Fibroblast of upper back skin (primary cell): Measurements from ENCODE around the gene POLN.

Experiments
- DNase-seq: peaks from one replicate; pipeline ENCODE4 v3.0.0-alpha.2; 2013

The POLN gene

DNA sequence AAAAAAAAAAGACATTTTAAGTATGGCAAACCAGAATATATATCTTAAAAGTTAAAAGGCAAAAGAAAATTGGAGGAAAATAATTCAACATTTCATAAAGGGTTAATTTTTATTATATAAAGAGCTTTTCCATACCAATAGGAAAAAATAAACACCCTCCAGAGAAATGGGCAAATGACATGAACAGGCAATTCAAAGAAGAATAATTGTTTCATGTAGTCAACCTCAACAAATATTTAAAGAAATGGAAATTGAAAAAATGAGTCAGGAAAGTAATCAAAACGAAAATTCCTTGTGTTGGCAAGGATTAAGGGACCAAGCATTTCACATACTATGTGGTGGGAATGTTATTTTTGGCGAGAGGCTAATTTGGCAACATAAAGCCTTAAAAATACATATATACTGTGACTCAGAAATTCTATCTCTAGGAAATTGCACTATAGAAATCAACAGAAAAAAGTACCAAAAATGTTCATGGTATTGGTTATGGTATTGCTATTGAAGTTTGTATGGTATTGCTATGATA is 87.6 kb downstream of the POLN start:
- peak; percentile 4 for DNase-seq

DNA sequence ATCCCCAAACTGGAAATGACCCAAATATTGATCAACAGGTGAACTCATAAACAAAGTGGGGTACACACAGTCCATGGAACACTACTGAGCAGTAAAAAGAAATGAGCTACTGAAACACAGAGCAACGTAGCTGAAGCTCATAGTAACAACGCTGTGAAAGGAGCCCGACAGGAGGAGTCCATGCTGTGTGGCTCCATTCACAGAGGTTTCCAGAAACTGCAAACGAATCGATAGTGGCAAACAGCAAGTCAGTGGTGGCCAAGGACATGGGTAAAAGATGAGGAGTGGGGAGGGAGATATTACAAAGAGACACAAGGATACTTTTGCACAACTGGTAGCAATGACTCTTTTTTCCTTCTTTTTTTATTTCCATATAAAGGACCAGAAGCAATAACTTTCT is 90.4 kb downstream of the POLN start:
- DNase-seq: no peak

DNA sequence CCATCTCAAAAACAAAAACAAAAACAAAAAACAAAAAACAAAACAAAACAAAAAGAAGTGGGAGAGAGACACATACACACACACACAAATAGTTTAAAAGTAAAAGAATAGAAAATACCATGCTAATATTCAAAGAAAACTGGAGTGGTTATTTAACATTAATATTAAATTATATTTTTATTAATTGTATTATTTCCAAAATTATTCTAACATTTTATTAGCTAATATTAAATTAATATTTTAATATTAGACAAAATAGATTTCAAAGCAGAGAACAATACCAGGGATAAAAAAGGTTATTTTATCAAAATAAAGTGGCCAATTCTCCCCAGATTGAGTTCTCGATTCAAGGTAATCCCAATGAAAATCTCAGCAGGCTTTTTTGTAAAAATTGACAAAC is 91.8 kb downstream of the POLN start:
- no peak for DNase-seq

DNA sequence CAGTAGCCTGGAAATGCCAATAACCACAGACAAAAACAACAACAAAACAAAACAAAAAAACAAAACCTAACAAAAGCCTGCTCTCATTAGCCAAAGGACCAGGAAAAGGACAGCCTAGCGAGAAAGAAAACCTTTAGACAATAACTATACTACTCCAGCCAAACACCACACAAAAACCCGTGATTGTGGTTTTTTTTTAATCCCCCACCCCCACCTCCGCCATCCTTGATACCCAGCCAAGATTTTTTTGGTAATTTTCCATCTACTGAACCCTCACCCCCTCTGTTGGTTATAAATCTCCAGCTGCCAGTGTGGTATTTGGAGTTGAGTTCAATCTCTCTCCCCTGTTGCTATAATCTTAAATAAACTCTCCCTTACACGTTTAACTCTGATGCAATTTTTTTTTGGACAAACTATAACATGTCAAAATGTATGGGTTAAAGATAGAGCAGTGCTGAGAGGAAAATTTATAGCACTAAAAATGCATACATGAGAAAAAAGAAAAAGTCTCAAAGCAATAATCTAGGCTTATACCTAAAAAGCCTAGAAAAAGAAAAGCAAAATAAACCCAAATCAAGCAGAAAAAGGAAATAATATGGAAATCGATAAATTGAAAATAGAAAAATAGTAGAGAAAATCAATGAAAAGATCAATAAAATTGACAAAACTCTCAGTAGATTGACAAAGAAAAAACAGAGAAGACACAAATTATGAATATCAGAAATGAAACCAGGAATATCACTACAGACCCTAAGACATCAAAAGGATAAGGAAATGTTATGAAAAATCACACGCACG is 99.1 kb downstream of the POLN start:
- peak; percentile 57 for DNase-seq

DNA sequence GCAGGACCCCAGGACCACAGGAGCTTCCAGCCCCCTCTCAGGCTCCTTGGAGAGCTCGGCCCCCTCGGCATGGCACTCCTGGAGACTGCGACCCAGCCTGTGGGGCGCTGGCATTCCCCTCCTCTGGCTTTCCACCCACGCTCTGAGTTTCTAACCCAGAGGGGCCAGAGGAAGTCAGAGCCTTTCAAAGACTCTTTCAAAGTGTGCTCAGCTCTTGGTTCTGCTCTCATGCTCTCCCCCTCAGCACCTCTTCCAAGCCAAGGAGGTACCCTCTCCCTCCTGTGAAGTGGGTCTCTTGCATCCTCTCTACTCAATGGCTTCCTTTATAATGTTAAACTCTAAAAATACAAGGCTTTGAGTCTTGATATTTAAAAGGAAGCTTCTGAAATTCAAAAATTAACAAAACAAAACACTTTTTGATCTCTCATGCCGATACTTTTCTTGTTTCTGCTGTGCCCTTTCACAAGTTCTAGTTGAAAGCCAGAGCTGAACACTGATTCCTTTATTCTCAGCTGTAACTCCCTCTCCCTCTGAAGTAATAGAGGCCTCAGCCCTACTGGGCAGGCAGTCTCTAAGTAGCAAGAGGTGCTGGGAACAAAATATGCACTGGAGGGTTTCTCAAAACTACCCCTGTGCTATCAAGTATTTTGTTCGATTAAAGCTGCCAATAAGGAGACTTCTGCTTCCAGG is 100.0 kb downstream of the POLN start:
- no peak for DNase-seq

DNA sequence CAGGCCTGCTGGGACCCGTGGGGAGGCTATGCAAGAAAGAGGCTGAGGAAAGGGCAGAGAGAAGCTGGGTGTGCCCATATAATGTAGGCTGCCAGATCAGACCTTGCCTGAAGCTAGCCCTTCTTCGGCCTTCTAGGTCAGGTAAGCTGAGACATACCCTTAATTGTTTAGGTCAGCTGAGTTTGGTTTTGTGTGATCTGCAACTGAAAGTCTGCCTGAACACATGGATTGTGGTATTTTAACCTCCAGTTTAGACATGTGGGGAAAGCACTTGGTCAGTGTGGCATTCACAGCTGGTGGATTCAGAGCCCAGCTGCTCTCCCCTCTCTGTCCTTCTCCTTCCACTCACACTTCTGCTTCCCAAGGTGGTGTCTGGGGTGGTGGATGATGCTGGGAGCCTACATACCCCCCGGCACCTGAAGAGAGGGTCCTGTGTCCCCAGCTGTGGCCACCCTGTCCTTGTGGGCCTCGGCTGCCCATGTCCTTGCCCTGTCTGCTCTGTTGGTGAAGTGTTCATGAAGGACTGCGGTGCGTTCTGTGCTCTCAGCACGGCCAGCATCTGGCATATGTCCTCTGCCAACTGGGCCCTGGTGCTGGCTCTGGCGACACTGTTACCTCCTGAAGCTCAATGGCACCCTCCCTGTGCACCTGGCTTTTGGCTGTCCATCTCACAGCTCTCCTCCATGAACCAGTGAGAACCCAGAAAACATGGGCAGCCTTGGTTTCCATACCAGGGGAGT is 100.7 kb downstream of the POLN start:
- DNase-seq: no peak

DNA sequence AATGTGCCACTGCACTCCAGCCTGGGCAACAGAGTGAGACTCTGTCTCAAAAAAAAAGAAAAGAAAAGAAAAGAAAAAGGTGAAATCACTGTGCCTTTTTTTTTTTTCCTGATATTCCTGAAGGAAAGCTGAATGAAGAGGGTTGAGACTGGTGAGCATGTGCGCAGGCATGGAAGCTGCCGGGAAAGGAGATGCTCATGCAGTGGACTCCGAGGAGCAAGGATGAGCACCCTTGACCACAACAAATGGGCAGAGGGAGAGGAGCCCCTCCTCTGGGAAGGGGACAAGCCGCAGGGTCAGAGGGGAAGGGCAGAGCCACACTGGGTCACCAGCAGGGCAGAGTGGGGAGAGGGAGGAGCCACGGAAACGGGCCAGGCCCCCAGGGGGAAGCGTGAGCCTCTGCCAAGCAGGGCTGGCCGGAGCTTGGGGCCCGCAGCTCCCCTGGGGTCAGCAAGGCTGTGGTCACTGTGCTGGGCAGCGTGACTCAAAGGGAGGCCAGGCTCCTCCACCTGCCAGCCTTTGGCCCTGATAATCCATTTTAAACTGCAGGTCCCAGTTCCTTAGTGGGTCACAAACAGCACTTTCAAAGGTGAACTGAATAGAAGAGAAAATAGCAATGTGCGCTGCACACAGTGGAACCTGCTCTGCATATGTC is 102.9 kb downstream of the POLN start:
- DNase-seq: no peak

DNA sequence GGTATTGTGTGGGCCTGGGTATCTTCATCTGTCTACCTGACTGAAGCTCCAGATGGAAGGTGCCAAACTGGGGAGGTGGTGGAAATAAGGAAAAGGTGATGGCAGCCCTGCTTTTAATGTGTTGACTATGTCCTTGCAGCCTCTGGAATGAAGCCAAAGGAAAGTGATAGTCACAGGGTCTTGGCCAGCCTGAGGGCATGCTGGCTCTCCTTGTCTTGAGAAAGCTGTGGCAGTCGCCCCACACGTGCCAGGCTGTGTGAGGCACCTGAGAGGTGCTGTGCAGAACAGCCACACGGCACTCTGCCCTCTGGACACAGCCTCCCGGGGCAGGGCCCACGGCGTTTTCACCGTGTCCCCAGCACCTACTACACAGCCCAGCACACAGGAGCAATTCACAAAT is 105.2 kb downstream of the POLN start:
- no peak for DNase-seq

DNA sequence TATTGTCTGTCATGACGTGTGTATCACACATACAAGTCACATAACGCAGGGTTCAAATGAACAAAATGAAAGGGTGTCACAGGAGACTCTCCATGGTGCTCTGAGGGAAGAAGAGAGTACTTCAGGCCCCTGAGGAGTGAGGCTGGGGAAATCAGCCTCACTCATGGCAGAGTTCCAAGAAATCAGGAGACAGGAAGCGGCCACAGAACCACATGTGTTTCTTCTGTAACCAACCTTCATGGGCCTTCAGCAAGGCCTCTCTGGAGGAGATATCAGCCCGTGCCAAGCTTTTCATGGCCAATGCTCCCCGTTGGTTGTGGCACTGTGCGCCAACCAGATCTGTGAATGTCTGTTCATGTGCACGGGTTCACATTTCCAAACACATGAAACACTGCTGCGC is 106.8 kb downstream of the POLN start:
- peak; percentile 71 for DNase-seq

DNA sequence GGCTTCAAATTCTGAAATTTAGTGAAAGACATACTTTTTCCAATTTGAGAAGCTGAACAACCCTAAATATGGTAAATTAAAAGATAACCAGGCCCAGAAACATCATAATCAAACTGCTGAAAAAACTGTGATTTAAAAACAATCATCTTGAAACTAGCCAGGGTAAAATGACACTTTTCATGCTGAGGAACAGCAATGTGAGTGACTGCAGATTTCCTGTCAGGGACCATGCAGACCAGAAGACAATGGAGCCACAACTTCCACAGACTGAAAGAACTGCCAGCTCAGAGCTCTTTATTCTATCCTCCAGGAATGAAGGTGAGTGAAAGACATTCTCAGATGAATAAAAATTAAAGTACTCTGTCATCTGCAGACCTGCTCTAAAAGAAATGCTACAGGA is 109.5 kb downstream of the POLN start:
- DNase-seq: no peak

DNA sequence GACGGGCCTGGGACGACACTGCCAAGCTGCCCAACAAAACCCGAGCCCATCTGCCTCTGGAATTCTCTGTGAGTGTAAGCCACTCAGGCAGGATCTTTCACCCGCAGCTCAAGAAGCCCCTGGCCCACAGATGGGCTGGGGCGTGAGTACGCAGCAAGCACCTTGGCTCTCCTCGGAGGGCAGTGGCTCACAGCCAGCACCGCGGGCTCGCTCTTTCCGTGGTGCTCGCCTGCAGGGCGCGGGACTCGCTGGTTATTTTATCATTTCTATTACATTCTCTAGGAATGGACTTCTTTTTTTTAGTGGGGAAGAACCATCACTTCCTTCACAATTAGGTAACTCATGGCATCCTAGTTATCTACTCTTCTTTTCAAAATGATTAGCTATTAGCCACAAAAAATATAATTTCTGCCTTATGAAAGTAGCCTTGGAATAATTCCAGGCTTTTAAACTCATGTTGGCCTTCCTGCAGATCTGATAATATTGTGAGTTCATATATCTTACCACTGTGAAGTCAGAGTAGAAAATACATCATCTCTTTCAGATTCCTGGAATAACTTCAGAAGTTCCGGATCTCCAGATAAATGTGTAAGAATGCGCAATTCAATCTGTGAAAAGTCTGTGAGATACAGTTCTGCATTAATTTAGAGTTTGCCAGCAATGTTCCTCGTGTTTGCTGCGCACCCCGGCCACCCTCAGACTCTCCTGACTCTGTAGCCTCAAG is 114.2 kb downstream of the POLN start:
- peak; percentile 20 for DNase-seq

DNA sequence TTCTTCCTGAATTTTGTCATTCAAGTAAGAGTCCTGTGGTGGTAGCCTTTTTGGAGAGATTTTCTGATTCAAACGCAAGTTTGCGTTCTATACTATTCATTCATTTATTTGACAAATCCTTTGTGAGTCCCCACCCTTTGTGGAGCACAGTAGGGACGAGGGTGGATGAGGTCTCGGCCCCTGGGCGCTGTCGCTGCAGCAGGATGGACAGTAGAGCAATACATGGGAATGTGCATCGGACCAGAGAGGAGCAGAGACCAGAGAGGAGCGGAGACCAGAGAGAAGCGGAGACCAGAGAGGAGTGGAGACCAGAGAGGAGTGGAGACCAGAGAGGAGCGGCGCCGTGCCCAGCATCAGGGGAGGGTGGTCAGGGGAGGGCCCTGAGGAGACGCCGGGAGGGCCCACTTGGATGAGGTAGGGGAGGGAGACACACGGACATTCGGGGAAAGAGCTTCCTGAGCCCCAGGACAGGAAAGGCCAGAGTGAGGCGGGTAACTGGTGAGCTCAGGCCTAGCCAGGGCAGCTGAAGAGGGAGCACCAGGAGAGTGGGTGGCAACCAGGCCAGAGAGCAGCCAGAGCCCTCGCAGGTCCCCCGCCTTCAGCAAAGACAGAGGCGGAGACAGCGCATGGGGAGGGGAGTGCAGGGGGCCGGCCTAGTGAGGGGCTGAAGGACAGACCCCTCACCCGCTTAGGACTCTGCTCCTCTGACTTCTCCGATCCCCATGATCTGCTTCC is 115.4 kb downstream of the POLN start:
- no peak for DNase-seq

DNA sequence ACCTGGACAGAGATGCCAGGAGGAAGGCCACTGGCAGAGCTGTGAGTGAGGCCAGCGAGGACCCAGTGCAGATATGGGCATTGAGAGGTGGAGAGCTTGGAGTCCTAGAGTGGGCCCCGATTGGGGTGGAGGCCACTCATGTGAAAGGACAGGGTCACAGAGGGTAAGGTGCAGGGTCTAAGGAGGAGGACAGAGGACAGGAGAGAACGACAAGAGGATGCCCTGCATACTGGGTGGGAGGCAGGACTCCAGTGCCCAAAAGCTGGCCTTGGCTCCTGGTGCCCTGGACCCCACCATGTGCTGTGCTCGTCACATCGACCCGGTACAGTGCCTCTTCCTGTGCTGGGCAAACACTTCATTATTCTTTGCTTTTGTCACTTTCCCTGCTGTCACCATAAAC is 116.1 kb downstream of the POLN start:
- no peak for DNase-seq

DNA sequence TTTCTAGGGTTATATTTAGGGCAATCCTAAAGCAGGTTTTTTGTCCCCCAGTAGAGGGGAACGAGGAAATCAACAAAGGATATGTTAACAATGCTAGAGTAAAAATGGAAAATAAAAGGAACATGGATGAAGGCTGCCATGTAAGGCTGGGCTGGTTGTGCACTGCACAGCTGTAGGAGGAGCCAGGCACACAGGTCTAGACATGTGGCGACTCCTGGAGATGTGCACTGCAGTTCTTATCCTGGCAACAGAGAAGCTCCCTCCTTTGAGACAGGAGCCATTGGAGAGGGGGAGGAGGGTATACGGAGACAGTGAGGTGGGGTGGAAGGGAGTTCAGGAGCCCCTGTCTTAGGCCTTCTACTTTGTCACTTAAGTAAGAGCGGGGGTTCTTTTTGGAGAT is 116.9 kb downstream of the POLN start:
- no peak for DNase-seq

DNA sequence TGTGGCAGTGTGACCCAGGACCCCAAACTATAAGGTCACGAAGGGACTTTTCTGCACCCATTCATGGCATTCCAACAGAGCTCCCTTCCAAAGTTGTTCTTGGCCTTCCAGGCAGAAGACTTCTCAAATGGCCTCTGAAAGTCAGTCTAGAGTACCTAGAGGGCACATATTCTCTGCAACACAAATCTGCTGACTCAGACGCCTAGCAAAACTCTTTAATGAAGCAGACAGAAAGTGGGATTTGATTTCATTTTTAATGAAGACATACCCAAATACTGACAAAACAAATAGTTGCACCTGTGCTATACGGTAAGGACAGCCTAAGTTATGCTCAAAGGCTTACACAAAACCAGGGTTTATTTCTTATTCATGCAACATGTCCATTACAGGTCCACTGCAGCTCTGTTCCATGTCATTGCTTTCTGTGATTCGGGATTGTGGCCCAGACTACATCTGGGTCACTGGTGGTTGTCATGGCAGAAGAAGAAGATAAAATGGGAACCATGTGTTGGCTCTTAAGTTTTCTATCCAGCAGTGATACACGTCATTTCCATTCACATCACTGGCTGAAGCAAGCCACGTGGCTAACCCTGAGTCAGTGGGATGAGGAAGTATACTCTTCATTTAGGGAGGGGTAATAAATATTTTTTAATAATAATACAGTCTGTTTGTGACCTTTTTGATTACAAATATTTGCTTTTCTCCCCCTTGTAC is 125.1 kb downstream of the POLN start:
- no peak for DNase-seq

DNA sequence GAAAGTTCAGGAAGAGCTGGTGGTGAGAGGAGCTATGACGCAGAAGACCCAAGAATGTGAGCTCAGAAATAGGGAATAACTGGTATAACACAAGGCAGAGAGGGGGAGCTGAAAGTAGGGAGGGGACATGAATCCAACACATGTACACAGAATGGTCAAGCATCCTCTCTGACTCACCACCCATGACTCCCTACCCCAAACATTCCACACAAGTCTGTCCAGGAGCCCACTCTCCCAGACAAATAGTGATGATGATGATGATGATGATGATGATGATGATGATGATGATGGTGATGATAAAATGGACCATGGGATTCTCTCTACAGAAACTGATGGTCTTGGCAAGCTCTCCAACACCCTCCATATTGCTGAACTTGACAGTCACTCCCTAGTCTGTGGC is 136.4 kb downstream of the POLN start:
- peak; percentile 29 for DNase-seq

DNA sequence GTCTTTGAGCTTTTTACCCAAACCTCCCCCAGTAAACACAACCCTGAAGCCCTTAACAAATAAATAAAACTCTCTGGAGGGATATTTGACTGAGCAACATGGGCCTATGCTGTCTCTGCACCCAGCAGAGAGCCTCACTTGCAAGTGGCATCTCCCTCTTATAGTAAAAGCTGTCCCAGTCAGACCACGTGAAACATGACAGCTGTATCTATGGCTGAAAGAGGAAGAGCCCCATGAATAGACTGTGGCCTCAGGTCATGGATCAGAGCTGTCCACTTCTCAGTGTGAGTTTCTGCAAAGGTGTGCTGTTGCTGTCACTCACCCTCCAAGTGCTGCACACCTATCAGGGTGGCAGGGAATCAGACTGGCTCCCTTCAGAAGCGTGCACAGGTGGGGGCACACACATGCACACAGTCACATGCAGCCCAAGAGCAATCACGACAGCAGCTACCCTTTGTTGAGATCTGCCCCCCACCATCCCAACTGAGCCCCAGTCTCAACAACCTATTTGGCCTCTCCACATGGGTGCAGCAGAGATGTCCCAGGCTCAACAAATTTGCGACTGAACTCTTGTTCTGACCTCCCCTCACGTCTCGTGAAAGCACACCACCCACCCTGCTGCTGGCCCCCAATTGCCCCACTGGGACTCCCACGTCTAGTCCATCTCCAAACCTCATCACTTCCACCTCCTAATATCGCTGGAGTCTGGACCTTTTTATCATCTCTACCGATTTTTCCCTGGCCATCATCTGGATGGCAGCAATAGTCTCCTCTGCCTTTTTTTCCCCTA is 137.2 kb downstream of the POLN start:
- no peak for DNase-seq

DNA sequence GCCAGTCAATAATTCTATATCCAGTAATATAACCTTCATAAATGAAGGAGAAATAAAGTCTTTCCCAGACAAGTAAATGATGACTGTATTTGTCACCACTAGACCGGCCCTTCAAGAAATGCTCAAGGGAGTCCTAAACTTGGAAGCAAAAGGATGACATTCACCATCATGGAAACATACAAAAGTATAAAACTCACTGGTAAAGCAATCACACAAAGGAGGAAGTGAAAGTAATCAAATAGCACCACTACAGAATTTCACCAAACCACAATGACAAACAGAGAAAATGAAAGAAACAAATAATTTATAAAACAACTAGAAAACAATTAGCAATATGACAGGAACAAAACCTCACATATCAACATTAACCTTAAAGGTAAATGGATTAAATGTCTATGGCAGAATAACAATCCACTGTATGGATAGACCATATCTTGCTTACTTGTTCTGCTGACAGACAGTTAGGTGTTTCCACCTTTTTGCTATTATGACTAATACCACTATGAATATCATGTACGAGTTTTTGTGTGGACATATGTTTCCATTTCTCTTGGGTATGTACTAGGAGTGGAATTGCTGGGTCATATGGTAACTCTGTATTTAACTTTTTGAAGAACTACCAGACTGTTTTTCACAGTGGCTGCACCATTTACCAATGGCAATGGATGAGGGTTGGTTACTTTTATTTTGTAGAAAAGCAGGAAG is 137.9 kb downstream of the POLN start:
- no peak for DNase-seq

DNA sequence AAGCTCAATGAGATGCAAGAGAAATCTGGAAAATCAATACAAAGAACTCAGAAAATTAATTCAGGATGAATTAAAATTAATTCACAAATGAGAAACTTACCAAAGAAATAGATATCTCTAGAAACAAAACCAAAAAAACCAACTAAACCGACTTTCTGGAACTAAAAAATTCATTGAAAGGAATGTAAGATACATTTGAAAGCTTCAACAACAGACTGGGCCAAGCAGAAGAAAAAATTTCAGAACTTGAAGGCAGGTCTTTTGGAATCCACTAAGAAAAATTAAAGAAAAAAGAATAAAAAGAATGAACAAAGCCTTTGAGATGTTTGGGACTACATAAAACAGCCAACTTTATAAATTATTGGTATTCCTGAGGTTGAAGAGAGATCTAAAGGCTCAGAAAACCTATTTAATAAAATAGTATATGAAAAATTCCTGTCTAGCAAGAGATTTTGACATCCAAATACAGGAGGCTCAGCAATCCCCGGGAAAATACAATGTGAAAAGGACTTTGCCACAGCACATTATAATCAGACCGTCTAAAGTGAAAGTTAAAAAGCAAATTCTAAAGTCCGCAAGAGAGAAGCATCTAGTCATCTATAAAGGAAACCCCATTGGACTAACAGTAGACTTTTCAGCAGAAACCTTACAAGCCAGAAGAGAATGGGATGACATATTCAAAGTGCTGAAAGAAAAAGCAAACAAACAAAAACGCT is 138.6 kb downstream of the POLN start:
- no peak for DNase-seq
